Vagina (tissue), 2 donors: ENCODE measurements around the gene GLYAT.
"Not testable (repeated sequence)": the region's sequence is repeated elsewhere in the genome, so short reads cannot be mapped to it uniquely, and the experiment has no call there.

ENCODE experiments used
- CTCF ChIP-seq, 3 experiments: fragments of 450-650 bp in 2 of 3; fragments of 200-600 bp in 1 of 3; sonication (generic) in 1 of 3; IDR thresholded peaks; one replicate each; pipeline ENCODE4 v1.5.1; 2017 to 2019; ENCODE audit warnings: antibody characterized with exemption in 3 of 3, mild to moderate bottlenecking in 2 of 3, moderate library complexity in 2 of 3
- POLR2A ChIP-seq, 2 donors: fragments of 450-650 bp; IDR thresholded peaks; one replicate each; pipeline ENCODE4 v1.6.1; 2017; ENCODE audit warnings: antibody characterized with exemption in 2 of 2, mild to moderate bottlenecking in 2 of 2, moderate library complexity in 2 of 2
- POLR2AphosphoS5 ChIP-seq, 2 donors: sonication (generic); formaldehyde crosslinking; IDR thresholded peaks; one replicate each; pipeline ENCODE4 v1.9.0; 2017; ENCODE audit warnings: antibody characterized with exemption in 2 of 2, mild to moderate bottlenecking in 2 of 2, low read depth in 1 of 2; ENCODE audit not compliant: insufficient read depth in 1 of 2

- TF ChIP-seq CTCF (IDR thresholded peaks at IDR 0.05); POLR2A (IDR thresholded peaks at IDR 0.05); POLR2AphosphoS5 (IDR thresholded peaks at IDR 0.05; ENCODE audit: insufficient read depth in 1 of 2, low read depth in 1 of 2): not testable (repeated sequence)
Measured at GRCh38 chr11:58677536-58677935, 54.2 kb downstream of the GLYAT start.
